T-helper 2 cell treated with Interferon-gamma antibody and Interleukin-4, amounts not matched to agents 100 ng/mL and 5 ng/mL, for 36 hours (primary cell): ENCODE results near the gene SMIM15. TPM values are rescaled to one million over a fixed set of nuclear protein-coding genes. Genes with fewer than 3 reads are reported as not detected.
"Not testable (repeated sequence)": the region's sequence is repeated elsewhere in the genome, so short reads cannot be mapped to it uniquely, and the experiment has no call there.

Experiments
- intact Hi-C: fragments of 100-400 bp; cut with micrococcal nuclease; formaldehyde crosslinking; loops from one replicate; pipeline ENCODE4 v1.15.1; 2023
- total RNA-seq: library from RNA; stranded (reverse); gene quantifications from 2 replicates; pipeline ENCODE4 v1.2.3, GENCODE V29; 2022

Gene SMIM15
- 59.7 and 62.8 TPM in 2 replicates for total RNA-seq

DNA sequence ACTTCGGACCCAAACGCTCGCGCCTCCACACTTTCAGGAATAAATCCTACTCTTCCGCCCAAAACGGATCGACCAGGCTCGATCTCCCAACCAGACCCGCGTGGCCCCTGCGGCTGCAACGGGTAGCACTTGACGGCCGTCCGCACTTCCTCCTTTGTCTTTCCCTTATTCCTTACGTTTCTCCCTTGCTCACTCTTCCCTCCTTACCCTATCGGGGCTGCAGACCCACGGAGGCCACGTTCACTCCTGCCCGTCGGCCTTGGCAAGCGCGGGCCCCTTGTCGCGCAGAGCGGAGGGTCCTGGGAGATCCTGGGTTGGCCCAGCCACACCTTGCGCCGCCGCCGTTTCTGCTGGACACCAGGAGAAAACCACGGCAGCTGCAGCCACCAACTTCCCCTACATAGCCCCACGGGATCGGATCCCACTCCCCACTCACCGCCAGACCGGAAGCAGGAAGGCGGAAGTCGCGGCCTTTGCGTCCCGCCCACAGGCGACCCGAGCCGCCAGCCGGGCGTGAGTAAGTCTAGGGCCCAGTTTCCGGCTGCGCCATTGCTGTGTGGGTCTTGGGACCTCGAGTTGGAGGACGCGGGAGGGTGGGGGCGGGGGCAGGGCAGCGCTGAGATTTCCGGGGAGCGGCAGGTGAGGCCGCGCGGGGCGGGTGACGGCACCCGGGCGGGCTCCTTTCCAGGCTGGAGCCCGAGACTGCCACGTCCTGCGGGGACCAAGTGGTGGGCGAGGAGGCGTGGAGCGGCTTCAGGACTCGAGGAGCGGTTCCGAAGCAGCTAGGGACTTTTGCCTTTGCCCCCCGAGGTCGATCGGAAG, at the start of gene SMIM15:
TSS of gene SMIM15 (minus strand) at position 459 of the 822 bp plus-strand sequence. CDS start 2,297 bp downstream, outside the sequence.
- intact Hi-C loops: loop anchor here (1.0 to 10.0 kb wide), 6 partner anchors 115 to 493 kb away; partner anchors contain the start of genes DEPDC1B, ERCC8 and NDUFAF2

GRCh38 chr5:61207884-61208283, 45.6 kb upstream of the SMIM15 start:
- intact Hi-C loops: no loop called here

DNA sequence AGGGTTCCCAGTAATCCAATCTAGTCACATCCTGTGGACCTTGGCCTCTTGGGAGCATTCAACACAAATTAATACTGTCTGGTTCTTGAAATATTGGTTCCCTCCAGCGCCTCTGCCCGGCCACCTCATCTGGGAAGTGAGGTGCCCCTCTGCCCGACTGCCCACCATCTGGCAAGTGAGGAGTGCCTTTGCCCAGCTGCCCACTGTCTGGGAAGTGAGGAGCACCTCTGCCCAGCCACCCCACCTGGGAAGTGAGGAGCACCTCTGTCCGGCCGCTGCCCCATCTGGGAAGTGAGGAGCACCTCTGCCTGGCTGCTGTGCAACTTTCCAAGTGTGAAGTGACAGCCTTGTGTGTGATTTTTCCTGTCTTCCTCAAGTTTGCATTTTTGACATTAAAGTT, 42.7 kb upstream of the SMIM15 start:
- intact Hi-C loops: no loop called here

DNA sequence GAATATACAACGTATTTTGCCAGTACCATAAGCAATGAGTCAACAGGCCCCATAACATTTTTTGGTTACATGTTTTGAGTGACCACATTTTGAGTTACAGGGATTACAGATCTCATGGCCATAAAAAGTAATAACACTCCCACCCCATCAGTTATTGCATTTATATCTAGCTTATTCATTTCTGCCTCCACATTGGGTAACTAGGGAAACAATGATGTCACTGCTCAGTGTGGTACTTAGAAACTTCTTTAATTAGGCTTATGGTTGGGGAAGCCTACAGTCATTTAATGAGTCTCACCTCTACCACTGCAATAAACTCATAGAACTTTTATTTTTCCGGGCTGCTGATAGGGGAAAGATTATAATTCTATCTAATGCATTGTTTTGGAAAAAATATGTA, 39.9 kb upstream of the SMIM15 start:
- intact Hi-C loops: no loop called here

DNA sequence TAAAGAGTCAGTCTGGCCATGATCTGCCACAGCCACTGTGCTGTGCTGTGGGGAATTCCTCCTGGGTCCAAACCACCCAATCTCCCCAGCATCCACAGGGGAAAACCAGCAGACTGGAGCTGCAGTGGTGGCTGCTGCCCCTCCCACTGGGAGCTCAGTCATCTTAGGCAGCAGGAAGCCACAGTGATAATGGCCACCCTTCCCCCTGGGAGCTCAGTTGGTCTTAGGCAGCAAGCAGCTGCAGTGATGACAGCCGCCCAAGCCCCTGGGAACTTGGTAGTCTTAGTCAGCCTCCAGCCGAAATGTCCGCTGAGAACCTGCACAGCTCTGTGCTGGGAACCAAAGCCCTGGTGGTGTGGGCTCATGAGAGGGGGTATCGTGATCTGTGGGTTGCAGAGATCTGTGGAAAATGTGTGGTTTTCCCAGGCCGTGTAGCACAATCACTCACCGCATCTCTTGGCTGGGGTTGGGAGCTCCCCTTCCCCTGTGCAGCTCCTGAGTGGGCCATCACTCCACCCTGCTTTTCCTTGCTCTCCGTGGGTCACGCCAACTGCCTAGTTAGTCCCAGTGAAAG, 38.4 kb upstream of the SMIM15 start:
- intact Hi-C loops: no loop called here

GRCh38 chr5:61198606-61199005, 36.3 kb upstream of the SMIM15 start:
- intact Hi-C loops: no loop called here

- intact Hi-C loops: not testable (repeated sequence)
Observed at GRCh38 chr5:61187826-61188225, 25.6 kb upstream of the SMIM15 start.

- intact Hi-C loops: not testable (repeated sequence)
Observed at GRCh38 chr5:61187352-61187751, 25.1 kb upstream of the SMIM15 start.

GRCh38 chr5:61186634-61187033, 24.4 kb upstream of the SMIM15 start:
- intact Hi-C loops: no loop called here

GRCh38 chr5:61184708-61185107, 22.4 kb upstream of the SMIM15 start:
- intact Hi-C loops: no loop called here

DNA sequence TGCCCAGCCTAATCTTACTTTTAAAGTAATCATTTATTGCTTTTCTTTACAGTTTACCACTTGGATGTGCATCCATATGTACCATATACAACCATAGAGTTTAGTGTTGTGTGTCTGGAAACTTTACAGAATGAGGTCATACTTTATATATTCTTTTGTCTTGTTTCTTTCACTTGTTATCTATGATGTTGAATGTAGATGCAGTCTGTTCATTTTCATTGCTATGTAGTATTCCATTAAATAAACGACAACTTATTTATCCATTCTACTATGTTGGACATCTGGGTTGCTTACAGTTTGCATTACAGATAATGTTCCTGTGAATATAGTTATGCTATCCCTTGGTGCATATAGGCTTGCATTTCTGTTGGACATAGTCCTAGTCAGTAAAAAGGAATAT, 21.3 kb upstream of the SMIM15 start:
- intact Hi-C loops: no loop called here

DNA sequence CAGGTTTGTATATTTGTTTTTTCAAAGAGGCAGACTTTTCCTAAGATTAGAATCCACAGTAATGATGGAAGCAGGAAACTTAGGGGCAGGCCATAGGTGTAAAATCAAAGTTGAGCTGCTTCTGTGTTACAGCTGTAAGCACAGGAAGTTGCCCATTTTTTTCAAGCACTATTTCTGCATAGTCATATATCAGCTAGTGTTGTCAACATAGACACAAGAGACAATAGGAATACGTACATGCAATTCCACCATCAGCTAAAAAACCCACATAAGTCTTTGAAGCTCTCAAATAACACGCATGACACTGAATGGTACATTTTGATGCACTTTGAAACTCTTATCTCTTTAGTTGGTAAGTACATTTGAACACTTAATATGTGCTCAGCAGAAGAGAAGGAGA, 20.2 kb upstream of the SMIM15 start:
- intact Hi-C loops: no loop called here

- intact Hi-C loops: no loop called here
Observed at GRCh38 chr5:61180886-61181285, 18.6 kb upstream of the SMIM15 start.

DNA sequence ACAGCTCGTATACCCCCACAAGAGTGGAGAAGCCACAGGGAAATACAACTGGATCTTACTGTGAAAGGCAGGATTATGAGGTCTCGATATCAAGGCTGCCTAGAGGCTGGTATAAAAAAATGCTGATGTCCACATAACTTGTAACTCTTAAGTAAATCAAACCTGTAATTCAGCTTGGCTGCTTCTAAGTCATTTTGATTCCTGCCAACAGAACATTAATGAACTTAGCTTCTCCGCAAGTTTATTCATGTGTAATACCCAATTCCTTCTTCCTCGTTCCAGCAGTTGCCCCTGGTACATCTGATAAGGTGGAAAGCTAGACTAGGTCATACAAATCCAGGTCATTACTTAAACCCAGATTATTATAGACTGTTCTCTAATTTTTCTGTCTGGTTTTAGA, 16.4 kb upstream of the SMIM15 start:
- intact Hi-C loops: no loop called here

DNA sequence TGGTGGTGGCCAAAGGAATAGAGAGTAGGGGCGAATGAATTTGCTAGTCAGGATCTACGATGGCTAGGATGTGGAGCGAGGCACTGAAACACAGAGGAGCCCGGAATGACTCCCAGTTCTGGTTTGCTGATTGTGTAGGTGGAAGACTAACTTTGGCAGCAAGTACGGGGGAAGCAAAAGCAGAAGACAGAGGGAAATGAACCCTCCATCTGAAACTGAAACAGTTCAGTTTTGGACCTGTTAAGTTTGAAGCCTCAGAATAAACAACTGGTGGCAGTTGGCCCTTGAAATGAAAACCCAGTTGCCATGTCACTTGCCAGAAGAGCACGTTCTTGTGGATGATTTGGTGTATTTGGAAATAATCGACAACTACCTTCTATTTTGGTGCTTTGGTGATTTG, 15.4 kb upstream of the SMIM15 start:
- intact Hi-C loops: no loop called here

GRCh38 chr5:61177070-61177469, 14.8 kb upstream of the SMIM15 start:
- intact Hi-C loops: no loop called here

DNA sequence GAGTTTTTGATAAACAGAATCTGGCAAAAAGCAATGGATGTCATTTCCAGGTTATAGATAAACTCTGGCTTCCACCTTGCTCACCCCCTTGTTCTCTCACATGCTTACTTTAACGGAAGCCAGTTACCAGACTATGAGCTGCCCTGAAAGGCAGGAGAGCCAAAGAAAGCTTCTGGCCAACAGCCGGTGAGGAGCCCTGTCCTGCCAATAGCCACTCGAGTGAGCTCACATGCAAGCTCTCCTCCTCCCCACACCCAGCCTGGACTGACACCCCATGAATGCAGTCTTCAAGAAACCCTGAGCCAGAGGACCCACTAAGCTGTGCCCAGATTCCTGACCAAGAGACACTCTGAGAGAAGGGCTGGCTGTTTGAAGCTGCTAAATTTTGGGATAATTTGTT, 14.4 kb upstream of the SMIM15 start:
- intact Hi-C loops: no loop called here

- intact Hi-C loops: no loop called here
Observed at GRCh38 chr5:61171479-61171878, 9.2 kb upstream of the SMIM15 start.

DNA sequence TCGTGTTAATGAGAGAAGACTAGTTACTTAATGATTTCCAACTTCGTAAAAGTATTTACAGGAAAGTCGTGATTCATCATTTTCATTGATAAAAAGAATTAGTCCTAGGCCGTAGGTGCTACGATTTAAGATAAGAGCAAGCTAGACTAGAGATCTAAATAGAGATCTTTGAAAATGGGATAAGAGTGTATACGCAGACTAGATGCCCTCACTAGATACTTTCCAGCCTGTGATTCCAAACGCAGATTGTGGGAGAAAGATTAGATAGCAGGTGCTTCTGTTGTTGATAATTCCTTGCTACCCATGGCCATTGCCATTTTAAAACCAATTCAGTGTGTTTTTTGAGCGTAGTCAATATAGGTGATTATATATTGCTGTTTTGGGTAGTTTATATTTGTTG, 6.7 kb upstream of the SMIM15 start:
- intact Hi-C loops: loop anchor here (10.0 kb wide), 1 partner anchor 486 kb away; no protein-coding TSS in a partner anchor

- intact Hi-C loops: loop anchor here (10.0 kb wide), 1 partner anchor 487 kb away; no protein-coding TSS in a partner anchor
Observed at GRCh38 chr5:61167382-61167781, 5.1 kb upstream of the SMIM15 start.

- intact Hi-C loops: loop anchor here (2.0 to 10.0 kb wide), 3 partner anchors 113 to 491 kb away; no protein-coding TSS in a partner anchor
Observed at GRCh38 chr5:61163905-61164304, 1.6 kb upstream of the SMIM15 start.

GRCh38 chr5:61162832-61163567, 732 bp upstream of the SMIM15 start:
- intact Hi-C loops: loop anchor here (1.0 to 10.0 kb wide), 6 partner anchors 114 to 492 kb away; partner anchors contain the start of genes DEPDC1B, ERCC8 and NDUFAF2
